COLO668 (cell line): ENCODE data around the gene PDE8A.
A peak's percentile ranks its signal among the peaks of the same experiment; 100 is the strongest.
"Not testable (repeated sequence)": the region's sequence is repeated elsewhere in the genome, so short reads cannot be mapped to it uniquely, and the experiment has no call there.

ENCODE experiments used
- DNase-seq: peaks from one replicate; lab custom pipeline; 2025; ENCODE audit not compliant: unreplicated experiment; lab: John Stamatoyannopoulos, UW

The PDE8A gene

DNA sequence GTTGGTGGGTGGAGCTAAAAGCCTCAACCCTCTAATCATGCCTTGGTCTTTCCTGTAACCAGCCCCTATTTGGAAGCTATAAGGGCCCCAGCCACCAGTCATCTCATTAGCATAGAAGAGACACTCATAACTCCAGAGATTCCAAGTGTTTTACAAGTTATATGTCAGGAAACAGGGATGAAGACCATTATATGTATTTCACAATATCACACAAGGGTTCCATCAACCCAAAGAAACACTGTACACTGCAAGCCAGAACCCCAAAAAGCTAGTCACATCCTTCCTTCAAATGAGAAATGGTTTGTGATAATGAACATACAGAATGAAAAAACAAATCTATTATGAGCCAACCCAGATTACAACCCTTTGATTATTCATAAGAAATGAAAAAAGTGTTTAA is 175.7 kb downstream of the PDE8A start:
- DNase-seq: no peak

DNA sequence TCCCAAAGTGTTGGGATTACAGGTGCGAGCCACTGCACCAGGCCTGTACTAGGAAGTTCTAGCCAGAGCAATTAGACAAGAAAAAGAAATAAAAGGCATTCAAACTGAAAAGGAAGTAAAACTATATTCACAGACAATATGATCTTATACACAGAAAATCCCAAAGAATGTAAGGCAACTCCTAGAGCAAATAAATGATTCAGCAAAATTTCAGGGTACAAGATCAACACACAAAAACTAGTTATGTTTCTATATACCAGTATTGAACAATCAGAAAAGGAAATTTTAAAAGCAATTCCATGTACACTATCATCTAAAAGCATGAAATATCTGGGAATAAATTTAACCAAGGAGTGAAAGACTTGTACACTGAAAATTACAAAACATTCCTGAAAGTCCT is 180.6 kb downstream of the PDE8A start:
- DNase-seq: no peak

DNA sequence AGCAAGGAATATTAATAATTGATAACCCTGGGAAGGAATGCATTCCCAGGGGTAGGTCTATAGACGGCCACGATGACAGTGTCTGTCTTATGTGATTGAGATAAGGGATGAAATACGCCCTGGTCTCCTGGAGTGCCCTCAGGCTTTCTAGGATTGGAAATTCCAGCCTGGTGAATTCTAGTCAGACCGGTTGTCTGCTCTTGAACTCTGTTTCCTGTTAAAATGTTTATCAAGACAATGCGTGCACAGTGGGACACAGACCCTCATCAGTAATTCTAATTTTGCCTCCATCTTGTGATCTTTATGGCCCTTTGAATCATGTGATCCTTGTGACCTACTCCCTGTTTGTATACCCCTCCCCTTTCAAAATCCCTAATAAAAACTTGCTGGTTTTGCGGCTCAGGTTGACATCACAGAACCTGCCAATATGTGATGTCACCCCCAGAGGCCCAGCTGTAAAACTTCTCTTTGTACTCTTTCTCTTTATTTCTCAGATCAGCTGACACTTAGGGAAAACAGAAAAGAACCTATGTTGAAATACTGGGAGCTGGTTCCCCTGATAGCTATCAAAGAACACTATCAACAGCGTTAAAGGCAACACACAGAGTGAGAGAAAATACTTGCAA is 183.3 kb downstream of the PDE8A start:
- peak; percentile 24 for DNase-seq

DNA sequence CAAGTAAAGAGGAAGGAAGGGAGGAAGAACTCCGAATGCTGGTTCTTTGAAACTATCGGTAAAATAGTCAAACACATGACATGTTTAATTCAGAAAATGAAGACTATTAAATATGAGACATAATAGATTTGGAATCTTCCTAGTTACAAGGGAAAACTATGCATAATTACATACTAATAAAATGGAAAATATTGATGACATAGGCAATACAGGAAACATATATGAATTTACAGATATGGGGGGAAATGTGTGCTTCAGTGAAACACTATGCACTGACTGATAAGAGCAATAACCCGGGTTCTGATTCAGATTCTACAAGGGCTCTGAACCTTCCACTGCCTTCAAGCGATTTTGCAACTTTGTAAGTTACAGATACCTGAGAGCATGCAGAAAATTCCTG is 185.9 kb downstream of the PDE8A start:
- no peak for DNase-seq

DNA sequence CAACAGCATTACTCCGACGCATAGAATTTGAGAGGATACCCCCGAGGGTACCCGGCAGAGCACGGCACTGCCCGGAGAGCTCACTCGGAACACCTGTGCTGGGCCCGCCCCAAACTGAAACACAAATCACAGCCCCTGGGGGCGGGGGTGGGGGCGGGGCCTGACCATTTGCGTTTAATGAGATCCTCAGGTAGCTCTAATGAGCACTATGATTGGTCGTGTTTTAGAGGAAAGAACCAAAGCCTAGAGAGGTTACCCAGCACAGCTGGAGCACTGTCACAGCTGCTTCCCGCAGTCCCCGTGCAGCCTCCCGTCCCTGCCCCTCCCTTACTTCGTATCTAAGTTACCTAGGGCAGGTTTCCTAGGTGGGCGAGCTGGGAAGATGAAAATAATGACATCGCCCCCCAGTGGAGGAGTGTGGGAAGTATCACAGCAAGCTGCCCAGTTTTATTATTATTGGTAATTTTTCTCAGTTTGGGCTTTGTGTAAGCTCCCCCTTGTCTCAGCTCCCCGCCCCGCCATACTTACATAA is 187.1 kb downstream of the PDE8A start:
- peak; percentile 47 for DNase-seq

DNA sequence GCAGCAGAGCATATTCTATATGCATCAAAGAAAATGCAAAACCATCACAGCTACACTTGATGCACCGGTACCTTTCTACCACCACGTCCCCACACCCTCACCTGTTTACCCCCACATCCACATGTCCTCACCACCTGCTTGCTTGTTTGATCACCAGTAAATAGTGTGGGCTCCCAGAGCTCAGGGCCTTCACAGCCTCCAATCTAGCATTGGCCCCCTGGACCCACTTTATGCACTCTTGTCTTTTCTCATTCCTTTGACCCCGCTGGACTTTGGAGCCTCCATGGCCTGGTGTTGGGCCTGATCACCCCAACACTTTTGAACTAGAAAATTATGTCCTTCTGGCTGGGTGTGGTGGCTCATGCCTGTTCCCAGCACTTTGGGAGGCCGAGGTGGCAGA is 190.1 kb downstream of the PDE8A start:
- DNase-seq: no peak

DNA sequence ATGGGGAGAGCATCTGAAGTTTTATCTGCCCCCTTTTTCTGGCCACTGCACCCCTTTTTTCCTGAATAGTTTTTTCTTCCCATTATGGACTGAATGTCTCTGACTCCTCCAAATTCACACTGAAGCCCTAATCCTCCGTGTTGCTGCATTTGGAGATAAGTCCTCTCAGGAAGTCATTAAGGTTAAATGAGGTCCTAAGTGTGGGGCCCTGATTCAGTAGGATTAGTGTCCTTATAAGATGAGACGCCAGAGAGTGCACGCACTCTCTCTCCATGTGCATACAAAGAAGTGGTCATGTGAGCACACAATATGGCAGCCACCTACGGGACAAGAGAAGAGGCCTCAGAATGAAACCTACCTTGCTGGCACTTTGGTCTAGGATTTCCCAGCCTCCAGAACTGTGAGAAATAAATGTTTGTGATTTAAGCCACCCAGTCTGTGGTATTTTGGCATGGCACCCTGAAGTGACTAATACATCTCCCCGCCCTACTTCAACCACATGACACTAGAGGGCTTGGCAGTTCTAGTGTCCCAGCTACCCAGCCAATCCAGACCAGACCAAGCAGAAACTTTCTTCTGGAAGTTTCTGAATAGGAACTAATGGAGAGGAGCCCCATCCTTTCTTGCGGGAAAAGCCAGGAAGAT is 191.3 kb downstream of the PDE8A start:
- no peak for DNase-seq

DNA sequence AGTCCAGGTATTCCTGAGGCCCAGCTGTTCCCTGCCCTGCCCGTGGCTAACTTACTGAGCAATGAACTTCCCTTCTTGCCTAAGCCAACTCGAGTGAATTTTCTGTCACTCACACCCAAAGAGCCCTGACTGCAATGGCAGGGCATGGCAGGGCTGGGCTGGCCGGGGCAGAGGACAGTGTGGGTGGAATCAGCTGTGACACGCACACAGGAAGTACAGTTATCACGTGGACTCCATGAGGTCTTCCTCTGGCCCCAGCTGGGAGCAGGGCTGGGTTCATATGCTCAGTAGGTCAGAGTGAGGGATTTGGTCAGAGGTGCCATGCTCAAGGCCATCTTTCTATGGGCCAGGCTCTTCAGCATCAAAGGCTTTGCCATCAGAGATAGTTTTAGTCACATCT is 192.0 kb downstream of the PDE8A start:
- not testable (repeated sequence) for DNase-seq

DNA sequence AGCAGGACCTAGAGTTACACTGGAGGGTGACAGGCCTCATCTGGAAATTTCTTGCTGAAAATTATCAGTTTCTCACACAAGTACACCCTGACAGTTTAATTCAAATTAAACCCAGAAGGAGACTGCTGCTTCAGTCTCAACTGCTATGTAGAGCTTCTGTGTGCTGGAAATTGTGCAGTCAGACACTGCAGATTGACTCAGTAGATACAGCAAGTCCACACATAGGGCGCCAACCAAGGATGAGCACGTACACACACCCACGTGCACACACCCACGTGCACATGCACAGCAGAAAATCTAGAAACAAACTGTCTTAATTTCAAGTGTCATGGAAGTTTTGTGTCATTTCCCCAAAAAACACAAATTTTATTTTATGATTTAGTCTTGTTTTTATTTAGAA is 192.9 kb downstream of the PDE8A start:
- no peak for DNase-seq

DNA sequence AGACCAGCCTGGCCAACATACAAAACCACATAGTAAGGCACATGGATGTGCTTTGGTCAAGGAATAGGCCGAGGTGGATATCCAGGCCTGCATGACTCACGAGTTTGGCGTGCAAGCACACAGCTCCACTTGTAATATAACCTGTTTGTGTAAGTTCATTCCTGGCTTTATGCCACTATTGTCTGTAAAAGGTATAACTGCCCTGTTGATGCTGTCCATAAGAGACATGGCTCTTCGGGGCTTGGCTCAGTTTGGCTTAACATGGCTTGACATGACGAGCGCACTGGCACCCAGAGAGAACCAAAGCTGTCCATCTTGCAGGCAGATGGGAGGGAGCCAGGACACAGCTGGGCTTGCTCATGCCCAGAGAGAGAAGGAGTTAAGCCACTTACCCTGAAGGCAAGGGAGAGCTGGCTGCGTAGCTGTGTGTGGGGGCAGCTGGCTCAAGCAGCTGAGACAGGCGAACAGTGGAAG is 195.4 kb downstream of the PDE8A start:
- DNase-seq: peak; percentile 70

DNA sequence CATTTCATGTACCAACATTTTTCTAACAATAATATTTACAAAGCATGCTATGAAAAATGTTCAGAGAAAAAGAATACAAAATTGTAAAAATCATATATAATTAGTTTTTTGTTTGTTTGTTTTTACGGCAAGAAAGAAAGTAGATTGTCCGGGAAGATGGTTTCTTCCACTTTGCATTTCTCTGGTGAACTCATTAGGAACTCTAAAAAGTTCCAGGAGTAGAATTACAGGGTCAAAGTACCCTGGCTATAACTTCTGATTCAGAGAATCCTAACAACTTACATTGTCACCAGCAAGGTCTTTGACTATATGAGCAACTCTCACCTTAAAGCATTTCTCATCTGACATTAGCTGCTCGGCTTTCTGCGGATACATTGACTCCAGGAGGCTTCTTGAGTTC is 196.7 kb downstream of the PDE8A start:
- DNase-seq: peak; percentile 44

DNA sequence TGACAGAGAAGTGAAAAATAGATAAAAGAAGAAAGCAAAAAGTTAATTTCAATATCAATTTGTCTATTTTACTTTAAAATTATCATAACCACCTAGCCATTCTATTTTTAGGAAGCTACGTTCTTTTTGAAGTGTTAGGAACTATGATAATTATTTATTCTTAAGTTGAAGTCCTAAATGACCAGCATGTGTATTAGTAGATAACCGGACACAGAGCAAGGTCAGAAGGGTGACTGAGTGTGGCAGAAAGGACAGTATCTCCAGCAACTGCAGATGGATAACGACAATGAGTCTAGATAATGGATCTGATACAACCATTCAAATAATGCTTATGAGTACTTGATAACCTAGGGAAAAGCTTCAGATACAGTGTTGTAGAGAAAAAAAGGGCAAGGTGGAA is 198.0 kb downstream of the PDE8A start:
- DNase-seq: no peak

DNA sequence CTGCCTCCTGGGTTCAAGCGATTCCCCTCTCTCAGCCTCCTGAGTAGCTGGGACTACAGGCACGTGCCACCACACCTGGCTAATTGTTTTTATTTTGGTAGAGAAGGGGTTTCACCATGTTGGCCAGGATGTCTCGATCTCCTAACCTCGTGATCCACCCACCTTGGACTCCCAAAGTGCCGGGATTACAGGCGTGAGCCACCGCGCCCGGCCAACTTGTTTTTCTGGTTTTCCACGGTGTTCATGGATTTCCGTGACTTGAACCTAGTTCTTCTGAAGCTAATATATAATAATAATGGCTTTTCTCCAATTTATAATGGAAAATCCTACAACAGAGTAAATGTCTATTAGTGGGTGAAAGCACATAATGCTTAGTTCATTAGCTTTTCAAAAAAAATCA is 203.7 kb downstream of the PDE8A start:
- not testable (repeated sequence) for DNase-seq

DNA sequence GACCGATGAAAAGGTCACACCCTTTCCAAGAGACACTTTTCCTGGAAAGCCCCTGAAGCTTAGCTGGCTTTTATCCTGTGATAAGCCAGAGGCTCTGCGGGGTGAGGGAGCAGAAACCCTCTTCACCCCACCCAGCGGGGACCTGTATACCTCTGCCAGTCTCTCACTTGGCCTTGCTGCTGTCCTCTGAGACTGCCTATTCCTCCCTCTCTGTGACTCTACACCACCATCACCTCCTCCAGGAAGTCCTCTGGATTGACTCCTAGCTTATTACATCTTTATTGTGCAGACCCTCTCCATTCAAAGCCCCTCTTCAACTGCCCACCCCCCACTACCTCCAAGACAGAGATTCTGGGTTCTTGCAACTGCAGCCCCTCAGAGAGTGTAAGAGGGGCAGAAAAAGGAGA is 206.5 kb downstream of the PDE8A start:
- DNase-seq: not testable (repeated sequence)
